ENCODE data around the gene RTEL1. TPM values are rescaled to one million over a fixed set of nuclear protein-coding genes. Genes with fewer than 3 reads are reported as not detected.

The RTEL1 gene
- total RNA-seq, 1 experiment from 2014 or later, result 58.0 TPM

DNA sequence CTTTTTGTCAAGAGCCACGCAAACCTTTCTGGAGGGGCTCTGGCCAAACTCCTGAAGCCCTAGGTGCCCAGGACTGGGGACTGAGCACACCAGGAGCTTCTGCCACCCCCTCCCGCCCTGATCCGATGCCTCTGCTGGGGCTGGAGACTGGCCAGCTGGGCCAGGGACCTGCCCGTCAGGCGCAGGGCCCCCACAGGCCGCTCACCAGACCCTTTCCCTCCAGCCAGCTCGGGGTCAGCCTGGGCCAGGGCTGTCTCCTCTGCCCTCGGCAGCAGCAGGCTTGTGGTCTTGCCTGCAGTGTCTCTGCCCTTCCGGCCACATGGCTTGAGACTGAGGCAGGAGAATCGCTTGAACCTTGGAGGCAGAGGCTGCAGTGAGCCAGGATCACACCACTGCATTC lies 14.6 kb downstream of the RTEL1 start (continued):
- TF ChIP-seq YY1 (IDR thresholded peaks at IDR 0.05; ENCODE audit: extremely low read depth, insufficient replicate concordance, low read depth, low read length) (no peak), EZH2 (IDR thresholded peaks at IDR 0.05) (no peak), JUND (IDR thresholded peaks at IDR 0.05) (no peak), ZFX (IDR thresholded peaks at IDR 0.05) (no peak), POLR2A (IDR thresholded peaks at IDR 0.05; ENCODE audit: borderline replicate concordance, extremely low read depth, insufficient read depth, insufficient read length) (no peak), SIN3A (IDR thresholded peaks at IDR 0.05; ENCODE audit: low read depth) (no peak), TCF7L2 (IDR thresholded peaks at IDR 0.05; ENCODE audit: borderline replicate concordance, extremely low read depth, insufficient read depth, insufficient read length) (no peak), POLR2AphosphoS5 (IDR thresholded peaks at IDR 0.05; ENCODE audit: low read depth, low read length) (no peak), EGR1 (IDR thresholded peaks at IDR 0.05; ENCODE audit: low read depth) (no peak), CBX3 (IDR thresholded peaks at IDR 0.05; ENCODE audit: low read depth) (no peak)
- TF ChIP-seq, protein P1, sequence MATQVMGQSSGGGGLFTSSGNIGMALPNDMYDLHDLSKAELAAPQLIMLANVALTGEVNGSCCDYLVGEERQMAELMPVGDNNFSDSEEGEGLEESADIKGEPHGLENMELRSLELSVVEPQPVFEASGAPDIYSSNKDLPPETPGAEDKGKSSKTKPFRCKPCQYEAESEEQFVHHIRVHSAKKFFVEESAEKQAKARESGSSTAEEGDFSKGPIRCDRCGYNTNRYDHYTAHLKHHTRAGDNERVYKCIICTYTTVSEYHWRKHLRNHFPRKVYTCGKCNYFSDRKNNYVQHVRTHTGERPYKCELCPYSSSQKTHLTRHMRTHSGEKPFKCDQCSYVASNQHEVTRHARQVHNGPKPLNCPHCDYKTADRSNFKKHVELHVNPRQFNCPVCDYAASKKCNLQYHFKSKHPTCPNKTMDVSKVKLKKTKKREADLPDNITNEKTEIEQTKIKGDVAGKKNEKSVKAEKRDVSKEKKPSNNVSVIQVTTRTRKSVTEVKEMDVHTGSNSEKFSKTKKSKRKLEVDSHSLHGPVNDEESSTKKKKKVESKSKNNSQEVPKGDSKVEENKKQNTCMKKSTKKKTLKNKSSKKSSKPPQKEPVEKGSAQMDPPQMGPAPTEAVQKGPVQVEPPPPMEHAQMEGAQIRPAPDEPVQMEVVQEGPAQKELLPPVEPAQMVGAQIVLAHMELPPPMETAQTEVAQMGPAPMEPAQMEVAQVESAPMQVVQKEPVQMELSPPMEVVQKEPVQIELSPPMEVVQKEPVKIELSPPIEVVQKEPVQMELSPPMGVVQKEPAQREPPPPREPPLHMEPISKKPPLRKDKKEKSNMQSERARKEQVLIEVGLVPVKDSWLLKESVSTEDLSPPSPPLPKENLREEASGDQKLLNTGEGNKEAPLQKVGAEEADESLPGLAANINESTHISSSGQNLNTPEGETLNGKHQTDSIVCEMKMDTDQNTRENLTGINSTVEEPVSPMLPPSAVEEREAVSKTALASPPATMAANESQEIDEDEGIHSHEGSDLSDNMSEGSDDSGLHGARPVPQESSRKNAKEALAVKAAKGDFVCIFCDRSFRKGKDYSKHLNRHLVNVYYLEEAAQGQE (IDR thresholded peaks at IDR 0.05; ENCODE audit: low read depth), result no peak

DNA sequence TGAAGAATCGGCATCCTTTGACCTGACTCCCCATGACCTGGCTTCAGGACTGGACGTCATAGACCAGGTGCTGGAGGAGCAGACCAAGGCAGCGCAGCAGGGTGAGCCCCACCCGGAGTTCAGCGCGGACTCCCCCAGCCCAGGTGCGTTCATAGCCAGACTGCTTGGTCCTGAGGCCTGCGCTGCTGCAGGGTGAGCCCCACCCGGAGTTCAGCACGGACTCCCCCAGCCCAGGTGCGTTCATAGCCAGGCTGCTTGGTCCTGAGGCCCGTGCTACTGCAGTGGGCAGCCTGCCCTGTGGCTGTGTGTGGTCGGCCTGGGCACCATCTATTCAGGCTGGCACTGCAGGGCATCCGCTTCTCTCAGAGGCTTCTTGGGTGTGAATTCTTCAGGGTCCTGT lies 15.8 kb downstream of the RTEL1 start:
- no peaks in the 10 kb centered on the region for H4K20me1 ChIP-seq (ENCODE audit: insufficient read depth)
- ChIA-PET CTCF (no interaction called here), POLR2A (no interaction called here), RAD21 (ENCODE audit: low non-redundant PET in 1 of 2, low total read pairs in 2 of 2, uncharacterized antibody in 2 of 2, unreplicated experiment in 2 of 2) (no interaction called here)
- no peak for TF ChIP-seq ZFX (IDR thresholded peaks at IDR 0.05)
- no peak for TF ChIP-seq YY1 (IDR thresholded peaks at IDR 0.05; ENCODE audit: extremely low read depth, insufficient replicate concordance, low read depth, low read length)
- TF ChIP-seq SIN3A (IDR thresholded peaks at IDR 0.05; ENCODE audit: low read depth), result no peak
- peaks cover 4 to 11% of the 10 kb centered on the region in 2 experiments; a peak in 3 of 4 replicates for H3K36me3 ChIP-seq (ENCODE audit: control insufficient read depth in 1 of 2, insufficient read depth in 2 of 2, low read length in 2 of 2)
- no peaks in the 10 kb centered on the region for H3K9me3 ChIP-seq (ENCODE audit: control insufficient read depth in 1 of 2, insufficient read depth in 1 of 2, low read depth in 1 of 2, low read length in 2 of 2)
- H3K4me2 ChIP-seq (ENCODE audit: low read length), result no peak overlapping the region
- H3K27me3 ChIP-seq (ENCODE audit: insufficient read depth, low read length), result no peaks in the 10 kb centered on the region
- no peak for ATAC-seq
- no peak for DNase-seq (ENCODE audit: low read depth, low spot score)
- H3K79me2 ChIP-seq (ENCODE audit: insufficient read depth, low read length), result no peaks in the 10 kb centered on the region
- no peaks in the 10 kb centered on the region for H3K4me1 ChIP-seq (ENCODE audit: control insufficient read depth in 1 of 2, insufficient read depth in 2 of 2, low read length in 2 of 2)
- H3K9me2 ChIP-seq (ENCODE audit: insufficient read depth), result no peaks in the 10 kb centered on the region
- H2AFZ ChIP-seq (ENCODE audit: low read depth, low read length, poor library complexity, severe bottlenecking), result no peak overlapping the region
- H3K4me3 ChIP-seq (replicated peaks in 1 of 2; ENCODE audit: low read depth in 1 of 2, low read length in 2 of 2), result no peak overlapping the region
- intact Hi-C loops (cut with micrococcal nuclease), result no loop called here
- H3K9ac ChIP-seq (ENCODE audit: low read length), result no peak overlapping the region
- BruUV-seq (replicated peaks), result no TSS peak
- H3K27ac ChIP-seq (ENCODE audit: low read depth, low read length), result no peak overlapping the region; the same call in 1 of the 2 replicates

Data from HCT116 (cell line).